ENCODE measurements around the gene CAAP1.
A peak's percentile ranks its signal among the peaks of the same experiment; 100 is the strongest.

The CAAP1 gene

DNA sequence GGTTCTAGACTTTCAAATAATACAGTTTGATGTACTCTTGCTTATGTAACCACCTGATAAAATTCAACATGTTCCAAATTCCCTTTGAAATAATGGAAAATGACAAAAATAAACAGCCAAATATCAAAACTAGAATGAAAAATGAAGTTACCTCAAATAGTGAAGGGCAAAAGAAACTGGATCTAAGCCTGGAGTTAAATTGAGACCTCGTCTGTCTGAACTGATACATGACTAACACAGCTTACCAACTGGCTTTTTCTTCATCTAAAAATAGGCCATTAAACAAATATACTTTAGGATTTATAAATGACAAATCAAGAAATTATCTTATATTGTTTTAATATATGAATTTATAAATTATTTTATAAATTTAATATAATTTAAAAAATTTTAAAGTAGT is 12.1 kb upstream of the CAAP1 start:
- Histone ChIP-seq H3K27me3 (ENCODE audit: insufficient read depth, poor library complexity, severe bottlenecking) (no peaks in the 10 kb centered on the region), H3K27ac (ENCODE audit: poor library complexity, severe bottlenecking) (no peak overlapping the region), H3K4me1 (ENCODE audit: insufficient read depth, poor library complexity, severe bottlenecking) (no peaks in the 10 kb centered on the region), H3K4me3 (ENCODE audit: severe bottlenecking) (no peak overlapping the region), H3K9me3 (ENCODE audit: severe bottlenecking) (no peaks in the 10 kb centered on the region), H3K36me3 (ENCODE audit: low read depth) (peaks cover 48% of the 10 kb centered on the region)
- no peak for TF ChIP-seq CTCF (IDR thresholded peaks at IDR 0.05; ENCODE audit: poor library complexity, severe bottlenecking)
- ATAC-seq (ENCODE audit: low read depth) (no peak), DNase-seq (ENCODE audit: low spot score) (no peak)

- H3K9me3 ChIP-seq (ENCODE audit: severe bottlenecking), result no peaks in the 10 kb centered on the region
- H3K36me3 ChIP-seq (ENCODE audit: low read depth), result peaks cover 44% of the 10 kb centered on the region
Observed at GRCh38 chr9:26904070-26904469, 11.5 kb upstream of the CAAP1 start.

GRCh38 chr9:26893030-26893676 is 551 bp upstream of the CAAP1 start:
- no peak for TF ChIP-seq CTCF (IDR thresholded peaks at IDR 0.05; ENCODE audit: poor library complexity, severe bottlenecking)
- no peaks in the 10 kb centered on the region for H3K27me3 ChIP-seq (ENCODE audit: insufficient read depth, poor library complexity, severe bottlenecking)
- peaks cover 7% of the 10 kb centered on the region; the same call in 1 of the 2 replicates for H3K36me3 ChIP-seq (ENCODE audit: low read depth)
- H3K27ac ChIP-seq (ENCODE audit: poor library complexity, severe bottlenecking), result peak overlapping the region; percentile 84
- no peak for DNase-seq (ENCODE audit: low spot score)
- H3K4me1 ChIP-seq (ENCODE audit: insufficient read depth, poor library complexity, severe bottlenecking), result peaks cover 2% of the 10 kb centered on the region
- H3K9me3 ChIP-seq (ENCODE audit: severe bottlenecking), result no peaks in the 10 kb centered on the region
- no peak for ATAC-seq (ENCODE audit: low read depth)
- H3K4me3 ChIP-seq (ENCODE audit: severe bottlenecking), result peak overlapping the region; percentile 91

More at GRCh38 chr9:26904070-26904469, 11.5 kb upstream of the CAAP1 start:
- Histone ChIP-seq H3K27ac (ENCODE audit: poor library complexity, severe bottlenecking) (no peak overlapping the region), H3K4me1 (ENCODE audit: insufficient read depth, poor library complexity, severe bottlenecking) (no peaks in the 10 kb centered on the region), H3K27me3 (ENCODE audit: insufficient read depth, poor library complexity, severe bottlenecking) (no peaks in the 10 kb centered on the region), H3K4me3 (ENCODE audit: severe bottlenecking) (no peak overlapping the region)
- no peak for TF ChIP-seq CTCF (IDR thresholded peaks at IDR 0.05; ENCODE audit: poor library complexity, severe bottlenecking)
- DNase-seq (ENCODE audit: low spot score) (no peak), ATAC-seq (ENCODE audit: low read depth) (no peak)

- DNase-seq (ENCODE audit: low spot score) (no peak), ATAC-seq (ENCODE audit: low read depth) (no peak)
- H3K36me3 ChIP-seq (ENCODE audit: low read depth), result peaks cover 21% of the 10 kb centered on the region
- no peaks in the 10 kb centered on the region for H3K9me3 ChIP-seq (ENCODE audit: severe bottlenecking)
- no peaks in the 10 kb centered on the region for H3K27me3 ChIP-seq (ENCODE audit: insufficient read depth, poor library complexity, severe bottlenecking)
- peak overlapping the region; percentile 84 for H3K27ac ChIP-seq (ENCODE audit: poor library complexity, severe bottlenecking)
- no peak for TF ChIP-seq CTCF (IDR thresholded peaks at IDR 0.05; ENCODE audit: poor library complexity, severe bottlenecking)
- H3K4me3 ChIP-seq (ENCODE audit: severe bottlenecking), result peak overlapping the region; percentile 91
- H3K4me1 ChIP-seq (ENCODE audit: insufficient read depth, poor library complexity, severe bottlenecking), result peaks cover 2% of the 10 kb centered on the region
Observed at GRCh38 chr9:26891726-26892125, 876 bp downstream of the CAAP1 start.

- no peak for ATAC-seq (ENCODE audit: low read depth)
- H3K36me3 ChIP-seq (ENCODE audit: low read depth), result peaks cover 52% of the 10 kb centered on the region
- TF ChIP-seq CTCF (IDR thresholded peaks at IDR 0.05; ENCODE audit: poor library complexity, severe bottlenecking), result no peak
Observed at GRCh38 chr9:26888271-26888670, 4.3 kb downstream of the CAAP1 start.

More at GRCh38 chr9:26888271-26888670, 4.3 kb downstream of the CAAP1 start:
- H3K4me3 ChIP-seq (ENCODE audit: severe bottlenecking), result no peak overlapping the region
- H3K4me1 ChIP-seq (ENCODE audit: insufficient read depth, poor library complexity, severe bottlenecking), result peaks cover 2% of the 10 kb centered on the region
- H3K27ac ChIP-seq (ENCODE audit: poor library complexity, severe bottlenecking), result no peak overlapping the region
- no peaks in the 10 kb centered on the region for H3K9me3 ChIP-seq (ENCODE audit: severe bottlenecking)
- no peak for DNase-seq (ENCODE audit: low spot score)
- no peaks in the 10 kb centered on the region for H3K27me3 ChIP-seq (ENCODE audit: insufficient read depth, poor library complexity, severe bottlenecking)

Data from RWPE2 (cell line).